IMR-90 (cell line): ENCODE data around the gene SYNE3. TPM values are rescaled to one million over a fixed set of nuclear protein-coding genes. Genes with fewer than 3 reads are reported as not detected.

ENCODE experiments used
- ATAC-seq: fragments of 200-7000 bp; cut with Tn5 transposase; 2 replicates; pipeline ENCODE4 v1.9.1; 2020; ENCODE audit warnings: low read depth, mild to moderate bottlenecking, moderate library complexity
- BruUV-seq: library from RNA; stranded (reverse); fragments of 400-500 nt; replicated peaks from 2 replicates; lab custom pipeline; 2021; lab: Mats Ljungman, UMichigan
- CTCF ChIA-PET: fragments of 300-600 bp; formaldehyde crosslinking; extraction: SDS; loops from one replicate; lab custom pipeline; 2021; ENCODE audit warnings: antibody characterized with exemption; lab: Yijun Ruan, JAX
- POLR2A ChIA-PET: fragments of 300-600 bp; sonication (Branson Sonifier 250); formaldehyde crosslinking; loops from one replicate; lab custom pipeline; 2022; ENCODE audit warnings: antibody characterized with exemption; ENCODE audit not compliant: unreplicated experiment; lab: Charles Lee
- DNase-seq: peaks from one replicate; pipeline ENCODE4 v3.0.0; 2013
- H2AFZ ChIP-seq: replicated peaks from 2 replicates; pipeline ENCODE3; 2013; ENCODE audit warnings: low read length, mild to moderate bottlenecking; ENCODE audit not compliant: poor library complexity
- H2AK5ac ChIP-seq: 2 replicates; pipeline ENCODE4 v1.6.1; 2013; ENCODE audit warnings: low read depth, low read length, inconsistent platforms
- H2AK9ac ChIP-seq: replicated peaks from 2 replicates; pipeline ENCODE3; 2013; ENCODE audit warnings: mild to moderate bottlenecking, low read depth, low read length, moderate library complexity; ENCODE audit not compliant: poor library complexity
- H2BK120ac ChIP-seq: 2 replicates; pipeline ENCODE4 v1.6.1; 2013; ENCODE audit warnings: low read depth, low read length, inconsistent platforms
- H2BK15ac ChIP-seq: 3 replicates; pipeline ENCODE4 v1.6.1; 2013; ENCODE audit warnings: low read depth, low read length, inconsistent platforms
- H2BK20ac ChIP-seq: 2 replicates; pipeline ENCODE4 v1.6.1; 2013; ENCODE audit warnings: low read depth, mild to moderate bottlenecking, inconsistent platforms, low read length, moderate library complexity
- H2BK5ac ChIP-seq: 2 replicates; pipeline ENCODE4 v1.6.1; 2013; ENCODE audit warnings: mild to moderate bottlenecking, low read depth, low read length, inconsistent platforms; ENCODE audit not compliant: poor library complexity, severe bottlenecking
- H3K14ac ChIP-seq: replicated peaks from 2 replicates; pipeline ENCODE4 v1.6.1; 2013; ENCODE audit warnings: low read depth, low read length, inconsistent platforms
- H3K18ac ChIP-seq: 2 replicates; pipeline ENCODE4 v1.6.1; 2013; ENCODE audit warnings: low read depth, low read length, control low read depth
- H3K23ac ChIP-seq: 2 replicates; pipeline ENCODE4 v1.6.1; 2013; ENCODE audit warnings: low read depth, low read length, inconsistent platforms
- H3K27ac ChIP-seq: 2 replicates; pipeline ENCODE4 v1.5.1; 2013; ENCODE audit warnings: mild to moderate bottlenecking, control low read depth, low read length; ENCODE audit not compliant: insufficient read depth
- H3K27me3 ChIP-seq: 2 replicates; pipeline ENCODE4 v1.6.1; 2013; ENCODE audit warnings: low read length; ENCODE audit not compliant: control insufficient read depth, insufficient read depth
- H3K36me3 ChIP-seq: 2 replicates; pipeline ENCODE4 v1.6.1; 2013; ENCODE audit warnings: low read length, mixed read lengths; ENCODE audit not compliant: control insufficient read depth, insufficient read depth
- H3K4ac ChIP-seq: 2 replicates; pipeline ENCODE4 v1.6.1; 2013; ENCODE audit warnings: low read depth, low read length, inconsistent platforms
- H3K4me1 ChIP-seq: 2 replicates; pipeline ENCODE4 v1.6.1; 2013; ENCODE audit warnings: low read length, mixed read lengths; ENCODE audit not compliant: control insufficient read depth, insufficient read depth
- H3K4me2 ChIP-seq: 2 replicates; pipeline ENCODE4 v1.6.1; 2013; ENCODE audit warnings: low read depth, mild to moderate bottlenecking, control low read depth, low read length, moderate library complexity
- H3K4me3 ChIP-seq: 2 replicates; pipeline ENCODE4 v1.5.1; 2013; ENCODE audit warnings: low read depth, mild to moderate bottlenecking, control low read depth, low read length, moderate library complexity; ENCODE audit not compliant: insufficient read depth
- H3K56ac ChIP-seq: 2 replicates; pipeline ENCODE4 v1.6.1; 2013; ENCODE audit warnings: low read length, inconsistent platforms; ENCODE audit not compliant: insufficient read depth; ENCODE audit errors: extremely low read depth
- H3K79me1 ChIP-seq, 2 experiments: 2 replicates each; pipeline ENCODE4 v1.6.1; 2013; ENCODE audit warnings: low read length in 2 of 2, inconsistent platforms in 1 of 2, low read depth in 1 of 2
- H3K9ac ChIP-seq: 2 replicates; pipeline ENCODE4 v1.6.1; 2013; ENCODE audit warnings: low read depth, low read length, control low read depth
- H3K9me1 ChIP-seq: 2 replicates; pipeline ENCODE4 v1.6.1; 2013; ENCODE audit warnings: low read length, inconsistent platforms; ENCODE audit not compliant: insufficient read depth
- H3K9me3 ChIP-seq: 2 replicates; pipeline ENCODE4 v1.6.1; 2013; ENCODE audit warnings: low read length; ENCODE audit not compliant: control insufficient read depth, insufficient read depth
- H4K20me1 ChIP-seq: 2 replicates; pipeline ENCODE4 v1.6.1; 2013; ENCODE audit warnings: low read length, inconsistent platforms; ENCODE audit not compliant: insufficient read depth
- H4K5ac ChIP-seq: 2 replicates; pipeline ENCODE4 v1.6.1; 2013; ENCODE audit warnings: mild to moderate bottlenecking, low read depth, low read length, control low read depth
- H4K8ac ChIP-seq, 2 experiments: 2 replicates each; pipeline ENCODE4 v1.6.1; 2013; ENCODE audit warnings: low read depth in 2 of 2, low read length in 2 of 2, control low read depth in 1 of 2, inconsistent platforms in 1 of 2
- H4K91ac ChIP-seq: 2 replicates; pipeline ENCODE4 v1.6.1; 2013; ENCODE audit warnings: low read depth, low read length, inconsistent platforms; ENCODE audit not compliant: insufficient read depth
- BHLHE40 ChIP-seq: fragments of 150-350 bp; IDR thresholded peaks from 2 replicates; pipeline ENCODE4 v1.6.1; 2016; ENCODE audit warnings: mild to moderate bottlenecking, low read depth, low read length
- CHD1 ChIP-seq: IDR thresholded peaks from 2 replicates; pipeline ENCODE4 v1.6.1; 2012; ENCODE audit warnings: low read depth, low read length, improper control_type of control experiment
- CTCF ChIP-seq: conservative IDR thresholded peaks from 2 replicates; pipeline ENCODE4 v1.5.1; 2012; ENCODE audit warnings: mild to moderate bottlenecking, low read depth, low read length, improper control_type of control experiment
- FOS ChIP-seq: fragments of 150-350 bp; IDR thresholded peaks from 2 replicates; pipeline ENCODE4 v1.6.1; 2016; ENCODE audit warnings: low read depth, low read length
- MAFK ChIP-seq: IDR thresholded peaks from 2 replicates; pipeline ENCODE4 v1.6.1; 2012; ENCODE audit warnings: low read depth, low read length, improper control_type of control experiment
- NFE2L2 ChIP-seq: fragments of 150-350 bp; IDR thresholded peaks from 2 replicates; pipeline ENCODE4 v1.6.1; 2016; ENCODE audit warnings: low read depth, mild to moderate bottlenecking, low read length
- POLR2A ChIP-seq: IDR thresholded peaks from 2 replicates; pipeline ENCODE4 v1.6.1; 2012; ENCODE audit warnings: mild to moderate bottlenecking, low read depth, low read length
- RAD21 ChIP-seq: IDR thresholded peaks from 2 replicates; pipeline ENCODE4 v1.6.1; 2012; ENCODE audit warnings: low read length, improper control_type of control experiment
- RCOR1 ChIP-seq: IDR thresholded peaks from 2 replicates; pipeline ENCODE4 v1.6.1; 2012; ENCODE audit warnings: mild to moderate bottlenecking, low read length, improper control_type of control experiment; ENCODE audit not compliant: insufficient replicate concordance
- SMC3 ChIP-seq: fragments of 150-350 bp; IDR thresholded peaks from 2 replicates; pipeline ENCODE4 v1.6.1; 2016; ENCODE audit warnings: low read depth, mild to moderate bottlenecking, antibody characterized with exemption, low read length, moderate library complexity
- WGBS, 2 experiments: methylation state at CpG; one replicate each; pipeline versions ENCODE4 v1.1.5 to v1.1.7; 2013; ENCODE audit warnings: missing lambda C conversion rate in 2 of 2; ENCODE audit not compliant: insufficient read length in 1 of 2; ENCODE audit errors: extremely low coverage in 2 of 2; 5-methylcytosine and 5-hydroxymethylcytosine counted together
- dilution Hi-C: fragments of 300-500 bp; cut with HindIII; formaldehyde crosslinking; loops from one replicate; pipeline ENCODE4 v1.14.3; 2018; ENCODE audit warnings: low sequenced_read_pairs; ENCODE audit not compliant: unreplicated experiment
- in situ Hi-C: fragments of 300-500 bp; cut with MboI; formaldehyde crosslinking; loops from 3 replicates; pipeline ENCODE4 v1.14.3; 2019; ENCODE audit warnings: low sequenced_read_pairs, inconsistent platforms, mixed read lengths
- intact Hi-C: fragments of 100-400 bp; cut with micrococcal nuclease; formaldehyde crosslinking; loops from 2 replicates; pipeline ENCODE4 v1.10.0; 2022
- polyA plus RNA-seq, 3 experiments: library from polyadenylated mRNA; depleted of rRNA; stranded (reverse); fragments of >200 nt; gene quantifications; 2 replicates each; pipeline ENCODE4 v1.2.3, GENCODE V29; 2012; ENCODE audit warnings: low replicate concordance in 1 of 3
- total RNA-seq: library from RNA; depleted of rRNA; stranded (reverse); fragments of >200 nt; gene quantifications from 2 replicates; pipeline ENCODE4 v1.2.3, GENCODE V29; 2012
- TF ChIP-seq, protein P1 (sequence below): fragments of 150-350 bp; IDR thresholded peaks from 2 replicates; pipeline ENCODE4 v1.6.1; 2016; ENCODE audit warnings: low read depth, mild to moderate bottlenecking, low read length, moderate library complexity, borderline replicate concordance

Gene SYNE3
- total and polyA plus RNA-seq, 2 of the 4 experiments (the other 2 are of a cell fraction): 2.9 to 5.0 TPM

- CTCF ChIA-PET: no interaction called here
- no TSS peak for BruUV-seq
- Histone ChIP-seq H3K4me2 (no peak overlapping the region), H2BK120ac (no peak overlapping the region), H4K91ac (no peak overlapping the region), H4K5ac (no peak overlapping the region), H3K23ac (no peak overlapping the region), H3K9me1 (peaks cover 14% of the 10 kb centered on the region; the same call in 1 of the 2 replicates), H3K18ac (no peak overlapping the region), H2BK20ac (no peak overlapping the region), H4K8ac (no peak overlapping the region), H2AK5ac (no peak overlapping the region), H3K79me1 (peaks cover 0 to 42% of the 10 kb centered on the region in 2 experiments; a peak in 2 of 4 replicates), H3K56ac (no peak overlapping the region), H3K14ac (no peak overlapping the region), H2AFZ (no peak overlapping the region), H3K36me3 (peaks cover 11% of the 10 kb centered on the region; the same call in 1 of the 2 replicates), H2BK15ac (no peak overlapping the region), H3K9ac (no peak overlapping the region), H2BK5ac (no peak overlapping the region), H3K4me3 (no peak overlapping the region), H3K27ac (no peak overlapping the region), H3K9me3 (no peaks in the 10 kb centered on the region), H3K27me3 (no peaks in the 10 kb centered on the region), H3K4ac (no peak overlapping the region), H4K20me1 (no peaks in the 10 kb centered on the region; the same call in 1 of the 2 replicates), H2AK9ac (no peak overlapping the region), H3K4me1 (peaks cover 8% of the 10 kb centered on the region)
- TF ChIP-seq BHLHE40 (no peak), MAFK (no peak), SMC3 (no peak), CHD1 (no peak), CTCF (no peak), RCOR1 (no peak), FOS (no peak), RAD21 (no peak), NFE2L2 (no peak), POLR2A (no peak)
- TF ChIP-seq, protein P1, sequence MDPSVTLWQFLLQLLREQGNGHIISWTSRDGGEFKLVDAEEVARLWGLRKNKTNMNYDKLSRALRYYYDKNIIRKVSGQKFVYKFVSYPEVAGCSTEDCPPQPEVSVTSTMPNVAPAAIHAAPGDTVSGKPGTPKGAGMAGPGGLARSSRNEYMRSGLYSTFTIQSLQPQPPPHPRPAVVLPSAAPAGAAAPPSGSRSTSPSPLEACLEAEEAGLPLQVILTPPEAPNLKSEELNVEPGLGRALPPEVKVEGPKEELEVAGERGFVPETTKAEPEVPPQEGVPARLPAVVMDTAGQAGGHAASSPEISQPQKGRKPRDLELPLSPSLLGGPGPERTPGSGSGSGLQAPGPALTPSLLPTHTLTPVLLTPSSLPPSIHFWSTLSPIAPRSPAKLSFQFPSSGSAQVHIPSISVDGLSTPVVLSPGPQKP: no peak
- DNase-seq (no peak), ATAC-seq (no peak)
- dilution Hi-C loops (no loop called here), intact Hi-C loops (no loop called here), in situ Hi-C loops (no loop called here)
- WGBS, 2 experiments: 91% methylated on average over 13 of the region's 19 CpGs; no CpG with 5 or more reads in 1 of the 2 experiments
- POLR2A ChIA-PET: no interaction called here
Measured at GRCh38 chr14:95475540-95476240, 40.8 kb downstream of the SYNE3 start.
